HG03575 (cell line): ENCODE results near the gene OSBPL8.

Experiments used
- ATAC-seq: cut with Tn5 transposase; IDR thresholded peaks from one replicate; pipeline ENCODE4 v1.9.1; 2021; ENCODE audit not compliant: unreplicated experiment, insufficient number of reproducible peaks, low FRiP score; ENCODE audit errors: extremely low read depth

The OSBPL8 gene, protein sequence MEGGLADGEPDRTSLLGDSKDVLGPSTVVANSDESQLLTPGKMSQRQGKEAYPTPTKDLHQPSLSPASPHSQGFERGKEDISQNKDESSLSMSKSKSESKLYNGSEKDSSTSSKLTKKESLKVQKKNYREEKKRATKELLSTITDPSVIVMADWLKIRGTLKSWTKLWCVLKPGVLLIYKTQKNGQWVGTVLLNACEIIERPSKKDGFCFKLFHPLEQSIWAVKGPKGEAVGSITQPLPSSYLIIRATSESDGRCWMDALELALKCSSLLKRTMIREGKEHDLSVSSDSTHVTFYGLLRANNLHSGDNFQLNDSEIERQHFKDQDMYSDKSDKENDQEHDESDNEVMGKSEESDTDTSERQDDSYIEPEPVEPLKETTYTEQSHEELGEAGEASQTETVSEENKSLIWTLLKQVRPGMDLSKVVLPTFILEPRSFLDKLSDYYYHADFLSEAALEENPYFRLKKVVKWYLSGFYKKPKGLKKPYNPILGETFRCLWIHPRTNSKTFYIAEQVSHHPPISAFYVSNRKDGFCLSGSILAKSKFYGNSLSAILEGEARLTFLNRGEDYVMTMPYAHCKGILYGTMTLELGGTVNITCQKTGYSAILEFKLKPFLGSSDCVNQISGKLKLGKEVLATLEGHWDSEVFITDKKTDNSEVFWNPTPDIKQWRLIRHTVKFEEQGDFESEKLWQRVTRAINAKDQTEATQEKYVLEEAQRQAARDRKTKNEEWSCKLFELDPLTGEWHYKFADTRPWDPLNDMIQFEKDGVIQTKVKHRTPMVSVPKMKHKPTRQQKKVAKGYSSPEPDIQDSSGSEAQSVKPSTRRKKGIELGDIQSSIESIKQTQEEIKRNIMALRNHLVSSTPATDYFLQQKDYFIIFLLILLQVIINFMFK

DNA sequence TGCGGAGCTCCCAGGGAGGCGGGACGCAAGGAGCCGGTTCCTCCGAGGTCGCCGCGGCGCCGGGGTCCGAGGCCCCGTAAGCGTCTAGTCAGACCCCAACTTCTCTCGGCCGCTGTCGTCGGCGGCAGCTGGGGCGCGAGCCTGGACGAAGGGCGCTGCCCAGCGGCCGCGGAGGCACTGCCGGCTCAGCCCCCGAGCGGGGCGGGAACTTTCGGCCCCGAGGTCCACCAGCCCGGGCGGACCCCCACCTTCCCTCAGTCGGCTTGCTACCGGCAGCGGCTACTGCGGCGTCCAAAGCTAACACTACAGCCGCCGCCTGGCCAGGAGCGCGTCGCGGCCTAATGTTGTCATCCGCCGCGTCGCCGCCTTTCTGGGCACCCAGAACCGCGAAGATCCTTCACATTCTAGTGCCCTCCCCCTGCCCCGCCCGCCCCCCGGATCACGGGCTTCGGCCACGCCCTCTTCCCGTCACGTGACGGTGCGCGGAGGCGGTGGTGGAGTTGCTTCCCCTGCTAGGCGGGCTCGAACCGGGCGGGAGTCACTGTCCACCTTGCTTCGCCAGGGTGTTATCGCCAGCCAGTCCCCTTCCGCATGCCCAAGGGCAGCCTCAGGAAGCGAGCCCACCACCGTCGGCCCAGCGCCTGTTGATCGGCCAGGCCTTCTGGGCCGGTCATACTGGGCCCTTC is at the start of gene OSBPL8:
TSS of gene OSBPL8 (minus strand) at position 372 of the 686 bp plus-strand sequence. CDS start 72,220 bp downstream, outside the sequence.
- ATAC-seq, result peak; percentile 56

DNA sequence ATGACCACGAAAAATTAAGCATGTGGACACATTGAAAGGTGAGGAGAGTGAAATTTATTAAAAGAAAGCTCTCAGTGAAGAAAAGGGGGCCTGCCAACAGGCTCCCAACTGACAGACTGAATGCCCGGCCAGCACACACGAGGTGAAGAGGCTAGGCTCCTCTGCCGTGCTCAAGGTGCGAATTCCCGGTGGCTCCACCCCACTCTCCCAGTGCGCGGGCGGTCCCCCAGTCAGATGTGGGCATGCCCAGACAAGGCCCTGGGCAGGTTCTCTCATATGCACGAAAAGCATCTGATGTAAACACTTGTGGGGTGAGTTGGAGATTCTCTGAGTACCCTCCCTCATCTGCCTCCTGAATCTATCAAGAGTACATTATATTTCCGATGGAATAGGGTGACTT is 48.5 kb upstream of the OSBPL8 start:
- no peak for ATAC-seq

DNA sequence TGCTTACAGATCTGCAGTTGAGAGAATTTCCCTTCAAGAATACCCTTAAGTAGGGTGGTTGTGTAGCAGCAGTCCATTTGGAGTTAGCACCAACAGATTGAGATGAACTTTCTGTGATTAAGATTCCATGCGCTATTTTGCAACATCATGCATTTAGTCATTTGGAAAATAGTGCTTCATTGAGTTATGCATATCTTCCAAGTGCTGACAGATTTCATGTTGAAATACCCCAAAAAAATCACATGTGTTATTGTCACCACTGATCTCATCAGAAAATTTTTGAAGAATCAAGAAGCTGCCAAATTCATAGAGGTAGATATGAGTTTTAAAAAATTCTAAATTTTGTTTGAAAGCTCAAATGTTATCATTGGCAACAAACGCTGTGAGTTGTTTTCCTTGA is 35.5 kb upstream of the OSBPL8 start:
- no peak for ATAC-seq

DNA sequence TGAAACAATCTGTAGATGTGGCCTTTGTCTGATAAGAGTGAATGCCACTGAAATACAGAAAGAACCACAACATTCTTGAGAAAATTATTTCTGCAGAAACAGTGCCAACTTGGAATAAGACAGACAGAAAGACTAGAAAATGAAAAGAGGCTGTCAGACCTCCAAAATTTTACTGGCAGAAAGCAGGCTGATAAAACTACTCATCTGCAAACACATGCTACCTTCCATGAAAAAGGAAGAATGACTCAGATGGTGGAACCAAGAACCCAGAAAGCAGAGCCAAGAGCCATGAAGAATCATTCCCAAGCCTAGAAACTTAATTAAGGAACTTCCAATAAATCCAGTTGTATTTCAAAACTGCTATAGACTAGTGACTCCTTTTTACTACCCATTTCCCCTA is 31.9 kb upstream of the OSBPL8 start:
- ATAC-seq, result no peak

DNA sequence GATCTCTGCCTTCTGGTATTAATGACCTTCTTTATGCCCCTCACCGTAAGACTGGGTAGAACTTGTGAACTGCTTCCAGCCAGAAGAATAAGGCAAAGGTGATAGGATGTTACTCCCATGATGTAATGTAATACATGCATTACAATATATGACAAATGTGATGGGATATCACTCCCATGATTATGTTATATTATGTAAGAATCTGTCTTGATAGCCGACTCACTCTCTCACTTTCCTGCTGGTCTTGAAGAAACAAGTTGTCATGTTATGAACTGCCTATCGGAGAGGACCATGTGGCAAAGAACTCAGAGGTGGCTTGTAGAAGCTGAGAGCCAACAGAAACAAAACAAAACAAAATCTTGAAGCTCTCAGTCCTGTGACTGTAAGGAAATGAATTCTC is 30.6 kb upstream of the OSBPL8 start:
- no peak for ATAC-seq

DNA sequence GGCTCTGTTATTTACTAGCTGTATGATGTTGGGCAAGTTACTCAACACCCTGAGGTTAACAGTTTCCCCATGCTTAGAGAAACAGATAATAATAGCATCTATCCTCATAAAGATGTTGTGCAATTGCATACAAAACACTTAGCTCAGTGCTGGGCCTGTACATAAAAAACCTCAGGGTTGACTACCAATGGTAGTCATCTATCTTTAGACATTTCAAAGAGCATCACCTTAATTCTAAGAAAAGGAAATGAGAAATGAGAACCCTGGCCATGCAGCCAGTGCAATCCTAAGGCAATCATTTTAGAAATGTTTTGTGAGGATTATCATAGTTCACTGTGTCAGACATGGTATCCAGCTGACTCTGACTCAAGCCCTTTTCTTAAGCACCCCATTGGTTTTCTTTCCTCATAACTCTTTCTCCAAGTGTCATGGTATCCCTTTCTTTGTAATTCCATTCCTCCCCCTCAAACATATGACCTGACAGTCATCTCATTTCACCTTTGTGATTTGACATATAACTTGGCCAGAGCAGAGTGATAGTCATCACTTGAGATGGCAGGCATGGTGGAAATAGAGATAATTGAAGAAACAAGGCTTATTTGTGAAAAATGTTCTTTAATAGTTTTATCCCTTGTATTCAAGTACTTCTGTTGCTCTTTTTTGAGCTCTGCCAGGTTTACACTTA is 29.5 kb upstream of the OSBPL8 start:
- no peak for ATAC-seq

DNA sequence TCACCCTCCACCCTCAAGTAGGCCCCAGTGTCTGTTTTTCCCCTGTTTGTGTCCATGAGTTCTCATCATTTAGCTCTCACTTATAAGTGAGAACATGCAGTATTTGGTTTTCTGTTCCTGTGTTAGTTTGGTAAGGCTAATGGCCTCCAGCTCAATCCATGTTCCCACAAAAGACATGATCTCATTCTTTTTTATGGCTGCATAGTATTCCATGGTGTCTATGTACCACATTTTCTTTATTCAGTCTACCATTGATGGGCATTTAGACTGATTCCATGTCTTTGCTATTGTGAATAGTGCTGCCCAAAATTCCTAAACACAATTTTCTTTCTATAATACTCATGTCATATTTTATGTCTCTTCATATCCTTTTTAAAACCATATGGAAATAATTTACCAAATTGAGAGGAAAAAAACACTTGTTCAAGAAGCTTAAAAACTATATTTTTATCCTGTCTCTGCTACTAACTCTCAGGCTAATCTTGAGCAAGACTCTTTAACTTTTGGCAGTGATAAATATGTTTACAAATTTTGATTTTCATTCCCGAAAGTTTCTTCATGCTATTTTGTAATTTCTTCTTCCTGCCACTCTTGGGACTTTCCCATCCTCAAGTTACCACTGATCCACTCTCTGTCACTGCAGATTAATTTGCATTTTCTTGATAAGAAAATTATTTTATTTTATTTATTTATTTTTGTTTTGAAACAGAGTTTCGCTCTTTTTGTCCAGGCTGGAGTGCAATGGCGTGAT is 28.0 kb upstream of the OSBPL8 start:
- no peak for ATAC-seq

DNA sequence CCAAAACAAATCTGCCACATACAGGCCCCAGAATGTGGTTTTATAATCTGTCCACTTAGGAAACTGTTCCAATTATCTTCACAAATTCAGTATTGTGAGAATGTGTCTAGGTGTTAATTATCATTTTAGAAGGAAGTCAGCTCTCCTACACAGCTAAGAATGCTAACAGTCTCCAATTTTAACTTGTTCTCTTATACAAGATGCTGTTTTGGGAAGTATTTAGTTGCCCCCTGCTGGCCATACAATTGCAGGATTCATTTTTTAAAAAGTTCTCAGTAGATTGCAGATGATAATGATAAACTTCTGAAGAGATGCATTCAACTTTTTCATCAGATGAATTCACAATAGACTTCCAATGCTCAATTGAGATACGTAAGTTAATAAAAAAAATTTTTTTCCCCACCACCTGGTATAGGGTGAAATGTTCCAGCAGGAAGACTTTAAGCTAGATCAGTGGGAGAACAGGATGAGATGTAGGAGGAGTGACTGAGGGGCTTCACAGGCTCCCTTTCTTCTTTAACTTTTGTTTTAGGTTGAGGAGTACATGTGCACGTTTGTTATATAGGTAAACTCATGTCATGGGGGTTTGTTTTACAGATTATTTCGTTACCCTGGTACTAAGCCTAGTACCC is 27.3 kb upstream of the OSBPL8 start:
- peak; percentile 51 for ATAC-seq

DNA sequence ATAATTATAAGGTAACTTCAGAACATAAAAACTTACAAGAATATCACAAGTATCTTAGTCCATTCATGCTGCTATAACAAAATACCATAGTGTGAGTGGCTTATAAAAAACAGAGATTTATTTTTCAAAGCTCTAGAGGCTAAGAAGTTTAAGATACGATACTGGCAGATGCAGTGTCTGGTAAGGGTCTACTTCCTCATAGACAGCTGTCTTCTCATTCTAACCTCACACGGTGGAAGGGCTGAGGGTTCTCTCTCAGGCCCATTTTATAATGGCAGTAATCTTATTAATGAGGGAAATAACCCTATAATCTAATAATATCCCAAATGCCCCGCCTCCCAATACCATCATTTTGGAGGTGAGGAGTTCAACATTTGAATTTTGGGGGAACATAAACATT is 23.7 kb upstream of the OSBPL8 start:
- ATAC-seq, result no peak

DNA sequence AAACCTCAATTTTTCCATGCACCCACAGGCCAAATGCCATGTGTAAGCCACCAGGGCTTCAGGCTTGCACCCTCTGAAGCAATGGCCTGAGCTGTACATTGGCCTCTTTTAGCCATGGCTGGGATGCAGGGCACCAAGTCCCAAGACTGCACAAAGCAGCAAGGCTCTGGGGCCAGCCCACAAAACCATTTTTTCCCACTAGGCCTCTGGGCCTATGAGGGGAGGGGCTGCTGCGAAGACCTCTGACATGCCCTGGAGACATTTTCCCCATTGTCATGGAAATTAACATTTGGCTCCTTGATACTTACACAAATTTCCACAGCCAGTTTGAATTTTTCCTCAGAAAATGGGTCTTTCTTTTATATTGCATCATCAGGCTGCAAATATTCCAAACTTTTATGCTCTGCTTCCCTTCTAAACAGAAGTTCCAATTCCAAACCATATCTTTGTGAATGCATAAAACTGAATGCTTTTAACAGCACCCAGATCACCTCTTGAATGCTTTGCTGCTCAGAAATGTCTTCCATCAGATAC is 14.3 kb upstream of the OSBPL8 start:
- no peak for ATAC-seq

DNA sequence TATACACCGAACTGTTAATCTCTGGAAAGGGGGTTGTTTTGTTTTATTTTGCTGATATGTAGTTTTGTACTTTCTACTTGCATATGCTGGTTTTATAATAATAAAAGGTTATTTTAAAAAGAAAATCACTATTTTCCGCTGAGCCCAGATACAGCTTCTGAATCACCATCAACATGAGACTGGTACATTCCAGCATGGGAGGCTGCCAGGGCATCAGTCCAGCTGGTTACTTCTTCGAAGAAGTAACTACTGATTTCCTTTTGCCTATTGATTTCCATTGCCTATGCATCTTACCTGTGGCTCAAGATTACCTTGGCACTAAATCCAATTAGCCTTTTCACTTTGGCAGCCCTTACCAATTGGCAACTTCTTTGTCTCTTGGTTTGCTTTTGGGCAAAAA is 11.7 kb upstream of the OSBPL8 start:
- no peak for ATAC-seq

DNA sequence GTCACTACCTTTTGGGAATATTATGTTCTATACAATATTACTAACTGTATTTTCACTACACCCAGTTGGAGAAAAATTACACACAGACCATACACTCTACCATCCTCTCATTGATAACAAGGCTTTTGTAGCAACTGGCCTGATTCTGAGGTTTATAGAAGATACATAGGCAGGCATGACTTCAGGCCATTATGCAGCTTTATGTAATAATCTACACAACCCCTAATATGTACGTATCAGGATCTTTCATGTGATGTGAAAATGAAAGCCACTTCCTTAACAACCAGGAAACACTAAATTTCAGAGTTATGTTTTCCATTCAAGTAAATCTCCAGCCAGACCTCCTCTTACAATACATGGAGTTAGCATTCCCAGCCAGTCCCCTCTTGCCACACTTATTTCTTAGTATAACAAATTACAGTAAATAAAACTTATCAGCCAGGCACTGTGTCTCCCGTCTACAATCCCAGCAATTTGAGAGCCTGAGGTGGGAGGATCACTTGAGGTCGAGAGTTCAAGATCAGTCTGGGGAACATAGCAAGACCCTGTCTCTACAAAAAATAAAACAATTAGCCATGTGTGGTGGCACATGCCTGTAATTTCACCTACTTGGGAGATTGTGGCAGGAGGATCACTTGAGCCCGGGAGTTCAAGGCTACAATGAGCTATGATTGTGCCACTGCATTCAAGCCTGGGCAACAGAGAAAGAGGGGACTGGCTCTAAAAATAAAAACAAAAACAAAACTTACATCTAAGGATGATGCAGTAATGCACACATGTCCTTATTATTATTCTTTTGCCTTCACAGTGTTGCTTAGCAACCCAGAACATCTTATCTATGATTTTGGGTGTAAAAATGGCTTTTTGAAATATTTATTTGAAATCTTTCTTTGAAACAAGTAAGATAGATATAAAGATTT is 10.4 kb upstream of the OSBPL8 start:
- no peak for ATAC-seq

DNA sequence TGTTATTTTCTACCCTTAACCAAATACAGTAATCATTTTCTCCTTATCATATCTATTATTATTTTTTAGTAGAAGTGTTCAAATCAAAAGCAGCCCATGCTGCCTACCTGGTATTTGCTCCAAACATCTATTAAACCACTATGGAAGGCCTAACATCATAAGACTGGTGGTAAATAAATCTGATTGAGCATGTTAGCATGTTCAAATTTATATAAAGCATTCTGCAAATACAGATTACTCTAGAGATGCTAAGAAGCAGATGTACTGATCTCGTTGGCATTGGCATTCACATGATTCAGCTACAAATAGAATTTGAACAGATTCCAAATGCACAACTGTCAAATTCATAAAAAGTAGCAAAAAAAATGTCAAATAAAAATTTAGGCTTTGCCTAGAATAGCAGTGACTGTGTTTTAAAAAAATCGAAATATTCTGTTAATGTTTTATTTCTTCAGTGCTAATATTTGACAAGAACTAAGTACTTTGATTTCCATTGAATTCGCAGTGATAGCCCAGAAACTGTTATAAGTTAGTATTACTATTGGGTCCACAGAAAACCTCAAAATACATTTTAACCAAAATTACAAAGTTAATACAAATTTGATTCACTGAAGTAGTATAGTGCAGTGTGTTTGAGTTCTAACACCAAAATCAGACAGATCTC is 9.4 kb upstream of the OSBPL8 start:
- no peak for ATAC-seq

DNA sequence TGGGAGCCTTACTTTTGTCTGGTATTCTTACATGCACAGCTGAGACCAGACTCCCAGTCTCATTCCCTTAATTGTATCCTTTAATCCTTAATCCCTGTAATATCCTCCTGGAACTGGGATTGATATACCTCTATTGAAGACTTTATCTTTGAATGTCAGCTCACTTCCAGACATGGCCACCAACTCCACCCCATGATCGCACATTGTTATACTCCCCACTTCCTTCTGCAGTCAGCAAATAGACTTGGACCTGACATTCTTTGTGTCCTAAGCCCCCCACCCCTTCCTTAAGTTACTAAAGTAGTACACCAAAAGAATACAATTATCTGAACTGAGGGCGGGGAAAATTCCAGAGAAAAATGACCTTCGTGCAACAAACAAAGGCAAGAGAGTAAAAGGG is 8.6 kb upstream of the OSBPL8 start:
- no peak for ATAC-seq

DNA sequence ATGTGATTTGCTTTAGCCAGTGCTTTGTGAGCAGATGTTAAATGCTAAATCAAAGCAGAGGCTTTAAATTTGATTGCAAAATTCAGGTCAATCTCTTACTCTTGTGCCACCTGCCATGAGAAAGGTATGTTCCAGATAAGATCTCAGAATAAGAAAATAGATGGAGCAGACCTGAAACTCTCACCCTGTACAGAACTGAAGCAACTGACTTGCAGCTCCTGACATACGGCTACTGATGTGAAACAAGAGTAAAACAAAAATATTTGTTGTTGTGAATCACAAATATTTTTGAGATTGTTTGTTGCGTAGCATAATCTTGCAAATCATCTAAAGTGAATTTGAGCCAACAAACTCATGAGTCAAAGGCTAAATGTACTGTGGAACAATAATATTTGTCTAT is 3.5 kb upstream of the OSBPL8 start:
- ATAC-seq, result no peak

DNA sequence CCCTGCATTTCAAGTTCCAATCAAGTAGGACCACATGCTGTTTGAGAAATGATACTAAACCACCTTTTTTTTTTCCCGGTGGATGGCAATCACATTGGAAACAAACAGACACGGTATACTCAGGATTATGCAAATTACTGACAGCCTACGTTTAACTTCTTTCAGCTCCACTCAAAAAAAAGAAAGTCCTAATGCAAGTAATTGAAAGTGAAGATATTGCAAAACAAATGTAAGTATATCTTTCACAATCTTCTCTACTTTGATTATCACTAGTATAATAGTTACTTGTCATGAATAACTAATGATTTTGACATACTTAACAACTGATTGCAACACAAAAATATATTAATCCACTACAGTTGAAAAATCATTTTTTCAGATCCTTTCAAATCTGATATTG is 2.6 kb upstream of the OSBPL8 start:
- no peak for ATAC-seq
